DND-41 (cell line): ENCODE measurements around the gene ZNF660.

Experiments used
- CTCF ChIP-seq: IDR thresholded peaks from 2 replicates; pipeline ENCODE4 v1.5.1; 2012; ENCODE audit warnings: borderline replicate concordance, low read length, moderate library complexity, mild to moderate bottlenecking; ENCODE audit not compliant: poor library complexity, severe bottlenecking; ENCODE audit errors: extremely low read depth
- EZH2 ChIP-seq: IDR thresholded peaks from 3 replicates; pipeline ENCODE4 v1.6.1; 2012; ENCODE audit warnings: borderline replicate concordance, low read depth, mild to moderate bottlenecking, moderate library complexity, low read length, inconsistent platforms; ENCODE audit not compliant: severe bottlenecking

GRCh38 chr3:44571024-44571423, 13.7 kb upstream of the ZNF660 start:
- TF ChIP-seq CTCF (no peak), EZH2 (no peak)
